Activated CD8-positive, alpha-beta memory T cell treated with anti-CD3 and anti-CD28 coated beads for 24 hours (primary cell): ENCODE measurements around the gene AKAP13.
A peak's percentile ranks its signal among the peaks of the same experiment; 100 is the strongest.
"Not testable (repeated sequence)": the region's sequence is repeated elsewhere in the genome, so short reads cannot be mapped to it uniquely, and the experiment has no call there.

Source experiments
- DNase-seq: peaks from one replicate; pipeline ENCODE4 v3.0.0-alpha.2; 2020

AKAP13 gene

DNA sequence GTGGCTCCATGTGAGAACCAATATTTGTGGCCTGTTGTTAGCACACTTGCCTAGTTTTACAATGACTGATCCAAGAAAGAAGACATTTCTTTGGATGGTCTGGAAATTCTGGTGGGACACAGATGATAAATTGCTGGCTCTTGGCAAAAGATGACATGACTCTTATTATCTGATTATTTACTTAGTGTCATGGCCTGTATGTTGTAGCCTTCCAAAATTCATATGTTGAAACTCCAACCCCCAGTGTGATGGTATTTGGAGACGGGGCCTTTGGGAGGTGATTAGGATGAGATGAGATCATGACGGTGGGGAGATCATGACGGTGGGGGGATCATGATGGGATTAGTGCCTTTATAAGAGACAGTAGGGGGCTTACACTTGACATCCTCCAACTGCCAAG is 30.0 kb upstream of the AKAP13 start:
- DNase-seq: no peak

DNA sequence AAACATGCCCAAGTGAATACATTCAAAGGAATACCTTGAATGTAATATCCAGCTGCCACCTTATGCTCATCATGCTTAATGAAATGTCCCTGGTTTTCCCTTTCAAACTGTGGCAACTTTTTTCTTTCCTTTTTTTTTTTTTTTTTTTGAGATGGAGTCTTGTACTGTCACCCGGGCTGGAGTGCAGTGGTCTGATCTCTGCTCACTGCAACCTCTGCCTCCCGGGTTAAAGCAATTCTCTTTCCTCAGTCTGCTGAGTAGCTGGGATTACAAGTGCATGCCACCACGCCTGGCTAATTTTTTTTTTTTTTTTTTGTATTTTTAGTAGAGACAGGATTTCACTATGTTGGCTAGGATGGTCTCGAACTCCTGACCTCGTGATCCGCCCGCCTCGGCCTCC is 28.9 kb upstream of the AKAP13 start:
- DNase-seq: not testable (repeated sequence)

DNA sequence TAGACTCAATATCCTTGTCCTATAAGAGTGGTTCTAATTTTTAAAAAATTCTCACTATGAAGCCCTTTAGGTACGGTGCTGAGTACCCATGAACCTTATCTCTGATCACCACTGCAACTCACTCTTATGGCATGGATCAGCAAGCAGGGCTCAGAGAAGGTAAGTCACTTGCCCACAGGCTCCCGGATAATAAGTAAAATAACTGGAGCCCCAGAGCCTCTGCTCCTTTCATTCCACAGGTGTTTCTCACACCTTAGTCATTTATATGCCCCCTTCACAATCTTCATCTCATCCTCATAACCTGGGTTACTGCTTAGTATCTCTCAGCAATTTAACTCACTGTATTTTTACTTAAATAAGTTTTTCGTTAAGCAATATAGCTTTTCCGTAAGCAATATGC is 28.4 kb upstream of the AKAP13 start:
- no peak for DNase-seq

DNA sequence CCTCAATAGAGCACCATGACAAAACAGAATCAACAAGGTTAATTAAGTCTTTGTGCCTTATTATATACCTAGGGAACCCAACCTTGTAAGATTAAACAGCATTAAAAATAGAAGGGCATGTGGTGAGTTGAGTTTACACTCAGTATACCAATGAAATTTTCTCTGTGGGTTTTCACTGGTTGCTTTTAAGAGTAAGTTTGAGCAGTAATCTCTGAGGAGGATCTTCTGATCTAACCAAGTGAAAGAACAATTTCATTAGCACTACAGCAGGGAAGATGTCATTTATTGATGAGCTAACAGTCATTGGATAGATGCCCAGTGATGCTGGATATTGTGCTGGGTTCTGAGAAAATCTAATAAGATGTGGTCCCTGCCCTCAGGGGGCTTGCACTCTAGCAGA is 26.9 kb upstream of the AKAP13 start:
- no peak for DNase-seq

DNA sequence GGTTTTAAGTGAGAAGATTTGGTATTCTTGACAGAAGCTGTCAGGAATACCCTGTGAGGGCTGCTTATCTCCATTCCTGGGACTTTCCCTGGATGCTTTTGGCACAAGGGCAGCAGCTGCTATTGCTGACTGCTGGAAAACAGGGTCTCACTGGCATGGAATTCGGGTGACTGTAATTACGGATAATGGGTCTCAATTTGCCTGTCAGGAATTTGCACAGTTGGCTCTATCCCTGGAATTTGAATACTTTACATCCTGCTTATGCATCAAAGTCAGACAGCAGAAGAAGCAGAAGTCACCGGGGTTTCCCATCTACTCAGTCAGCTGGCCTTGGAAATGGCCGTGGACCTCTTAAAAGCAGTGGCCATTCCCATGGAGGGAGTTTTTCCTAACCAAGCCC is 25.9 kb upstream of the AKAP13 start:
- DNase-seq: no peak

DNA sequence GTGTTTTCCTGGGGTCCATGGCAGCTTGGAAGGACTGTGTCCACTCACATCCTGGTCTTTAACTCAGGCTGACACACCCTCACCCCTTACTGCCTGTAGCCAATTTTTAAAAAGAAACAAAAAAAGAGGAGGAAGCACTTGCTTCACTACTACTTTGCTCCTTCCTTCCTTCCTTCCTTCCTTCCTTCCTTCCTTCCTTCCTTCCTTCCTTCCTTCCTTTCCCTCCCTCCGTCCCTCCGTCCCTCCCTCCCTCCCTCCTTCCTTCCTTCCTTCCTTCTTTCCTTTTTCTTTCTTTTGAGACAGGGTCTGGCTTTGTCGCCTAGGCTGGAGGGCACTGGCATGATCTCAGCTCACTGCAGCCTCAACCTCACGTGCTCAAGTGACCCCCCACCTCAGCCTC is 25.5 kb upstream of the AKAP13 start:
- DNase-seq: no peak

DNA sequence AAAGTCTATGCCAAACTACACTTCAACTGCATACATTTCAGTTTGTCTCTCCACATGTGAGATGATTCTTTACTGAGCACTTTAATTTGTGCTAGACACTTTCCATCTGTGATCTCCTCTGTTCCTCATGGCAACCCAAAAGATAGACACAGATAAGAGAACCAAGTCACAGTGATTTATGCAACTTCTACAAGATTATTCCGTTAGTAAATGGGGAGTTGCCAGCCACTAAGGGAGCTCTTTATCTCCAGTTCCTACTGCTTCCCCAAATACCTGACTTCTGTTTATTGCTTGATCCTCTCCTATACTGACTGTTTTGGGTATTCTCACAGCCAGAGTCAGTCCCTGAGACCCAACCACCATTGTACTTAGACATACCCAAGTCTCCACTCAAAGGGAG is 24.1 kb upstream of the AKAP13 start:
- DNase-seq: no peak

DNA sequence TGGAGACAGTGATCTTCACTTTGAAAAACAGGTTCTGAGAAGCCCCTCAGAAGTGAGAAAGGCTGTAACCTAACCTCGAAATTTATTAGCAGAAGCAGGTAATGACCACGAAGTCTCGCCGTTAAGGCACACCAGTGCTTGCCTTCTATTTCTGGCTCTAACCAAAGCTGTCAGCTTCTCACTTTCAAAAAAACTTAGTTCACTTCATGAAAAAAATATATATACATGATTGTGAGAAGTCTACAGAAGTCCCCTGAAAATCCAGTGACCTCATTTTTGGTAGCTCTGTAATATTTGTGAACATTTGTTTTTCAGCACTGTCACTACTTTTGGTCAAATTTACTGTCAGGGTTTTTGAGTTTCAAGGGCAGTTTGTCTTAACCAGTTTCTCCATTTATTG is 19.1 kb upstream of the AKAP13 start:
- no peak for DNase-seq

DNA sequence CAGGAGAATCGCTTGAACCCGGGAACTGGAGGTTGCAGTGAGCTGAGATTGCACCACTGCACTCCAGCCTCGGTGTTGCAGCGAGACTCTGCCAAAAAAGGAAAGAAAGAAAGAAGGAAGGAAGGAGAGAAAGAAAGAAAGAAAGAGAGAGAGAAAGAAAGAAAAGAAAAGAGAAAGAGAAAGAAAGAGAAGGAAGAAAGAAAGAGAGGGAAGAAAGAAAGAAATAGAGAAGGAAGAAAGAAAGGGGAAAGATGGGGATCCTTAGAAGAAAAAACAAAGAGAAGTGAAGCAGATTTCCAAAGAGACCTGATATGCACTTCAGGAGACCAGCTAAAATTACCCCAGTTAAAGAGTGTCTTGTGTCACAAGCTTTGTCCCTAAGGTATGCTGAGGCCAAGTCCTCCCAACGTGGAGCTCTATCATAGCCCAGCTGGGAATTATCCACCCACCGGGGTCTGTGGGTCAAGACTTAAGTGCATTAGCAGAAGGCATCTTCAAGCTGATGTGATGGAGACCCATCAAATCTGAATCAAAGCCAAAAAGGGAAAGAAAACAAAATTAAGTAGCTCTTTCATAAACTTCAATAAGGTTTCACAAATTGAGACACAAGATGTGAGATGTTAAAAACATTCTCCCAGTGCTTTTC is 17.8 kb upstream of the AKAP13 start:
- no peak for DNase-seq

DNA sequence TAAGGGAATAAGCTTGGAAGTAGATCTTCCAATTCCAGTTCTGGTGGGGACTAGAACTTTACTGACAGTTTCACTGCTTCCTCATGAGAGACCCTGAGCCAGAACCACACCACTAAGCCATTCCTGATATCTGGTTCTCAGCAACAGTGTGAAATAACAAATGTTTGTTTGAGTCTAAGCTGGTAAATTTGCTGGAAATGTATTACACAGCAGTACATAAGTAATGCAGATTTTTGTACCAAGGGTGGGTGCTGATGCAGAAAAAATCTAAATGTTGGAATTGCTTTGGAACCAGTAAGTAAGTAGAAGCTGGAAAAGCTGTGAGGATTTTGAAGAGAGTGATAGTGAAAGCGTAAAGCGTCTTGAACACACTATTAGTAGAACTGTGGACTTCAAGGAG is 14.4 kb upstream of the AKAP13 start:
- DNase-seq: no peak

DNA sequence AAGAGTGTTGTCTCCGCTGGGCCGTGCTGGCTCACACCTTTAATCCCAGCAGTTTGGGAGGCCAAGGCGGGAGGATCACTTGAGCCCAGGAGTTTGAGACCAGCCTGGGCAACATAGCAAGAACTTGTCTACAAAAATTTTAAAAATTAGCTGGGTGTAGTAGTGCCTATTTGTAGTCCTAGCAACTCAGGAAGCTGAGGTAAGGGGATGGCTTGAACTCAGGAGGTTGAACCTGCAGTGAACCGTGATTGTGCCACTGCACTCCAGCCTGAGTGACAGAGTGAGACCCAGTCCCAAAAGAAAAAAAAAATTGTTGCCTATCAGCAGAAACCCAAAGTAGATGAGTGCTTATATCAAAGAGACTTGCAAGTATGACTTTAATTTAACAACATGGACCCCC is 12.7 kb upstream of the AKAP13 start:
- DNase-seq: no peak

DNA sequence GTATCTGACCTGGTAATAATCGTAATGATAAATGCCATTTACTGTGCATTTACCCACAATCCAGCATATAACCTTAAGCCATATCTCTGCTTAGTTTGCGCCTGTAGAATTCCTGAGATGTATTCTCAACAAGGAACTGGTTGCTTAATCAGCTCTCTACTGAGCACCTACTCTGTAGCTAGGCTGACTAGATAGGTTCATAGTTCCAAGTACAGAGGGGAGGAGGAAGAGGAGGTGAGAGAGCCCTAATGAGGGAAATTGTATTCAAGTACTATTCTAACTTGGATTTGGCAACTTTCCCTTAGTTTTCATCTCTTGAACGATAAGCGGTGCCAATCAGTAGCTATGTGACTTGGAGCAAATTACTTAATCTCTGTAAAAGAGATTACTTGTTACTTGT is 5.6 kb upstream of the AKAP13 start:
- no peak for DNase-seq

DNA sequence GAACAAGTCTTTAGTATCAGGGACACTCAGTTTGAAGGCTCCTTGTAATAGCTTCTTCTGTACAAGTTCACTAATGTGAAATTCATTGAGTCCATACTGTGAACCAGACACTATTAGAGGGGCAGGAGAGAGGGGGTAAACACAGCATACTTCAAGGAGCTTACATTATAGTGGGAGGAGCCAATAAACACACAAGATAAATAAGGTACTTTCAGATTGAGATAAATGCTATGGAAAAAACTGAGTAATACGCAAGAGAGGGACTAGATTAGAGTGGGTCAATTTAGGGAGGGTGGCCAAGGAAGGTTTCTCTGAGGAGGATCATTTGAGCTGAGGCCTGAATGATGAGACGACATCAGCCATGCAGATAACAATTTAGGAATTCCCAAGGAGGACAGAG is 3.1 kb upstream of the AKAP13 start:
- DNase-seq: no peak

DNA sequence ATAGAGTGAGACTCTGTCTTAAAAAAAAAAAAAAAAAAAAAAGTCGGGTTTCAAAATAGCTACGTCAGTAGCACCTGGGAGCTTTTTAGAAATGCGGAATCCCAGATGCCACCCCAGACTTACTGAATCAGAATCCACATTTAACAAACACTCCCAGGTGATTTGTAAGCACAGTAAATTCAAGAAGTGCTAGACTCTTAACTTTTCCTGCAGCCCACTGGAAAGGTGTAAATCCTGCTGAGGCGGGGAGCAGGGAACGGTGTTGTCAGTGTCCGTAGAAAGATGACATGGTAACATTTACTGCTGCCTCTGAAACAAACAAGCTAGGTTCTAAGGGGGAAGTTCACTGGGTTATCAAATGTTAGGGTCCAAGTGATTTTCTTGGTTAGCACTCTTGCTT is 2.4 kb upstream of the AKAP13 start:
- no peak for DNase-seq

DNA sequence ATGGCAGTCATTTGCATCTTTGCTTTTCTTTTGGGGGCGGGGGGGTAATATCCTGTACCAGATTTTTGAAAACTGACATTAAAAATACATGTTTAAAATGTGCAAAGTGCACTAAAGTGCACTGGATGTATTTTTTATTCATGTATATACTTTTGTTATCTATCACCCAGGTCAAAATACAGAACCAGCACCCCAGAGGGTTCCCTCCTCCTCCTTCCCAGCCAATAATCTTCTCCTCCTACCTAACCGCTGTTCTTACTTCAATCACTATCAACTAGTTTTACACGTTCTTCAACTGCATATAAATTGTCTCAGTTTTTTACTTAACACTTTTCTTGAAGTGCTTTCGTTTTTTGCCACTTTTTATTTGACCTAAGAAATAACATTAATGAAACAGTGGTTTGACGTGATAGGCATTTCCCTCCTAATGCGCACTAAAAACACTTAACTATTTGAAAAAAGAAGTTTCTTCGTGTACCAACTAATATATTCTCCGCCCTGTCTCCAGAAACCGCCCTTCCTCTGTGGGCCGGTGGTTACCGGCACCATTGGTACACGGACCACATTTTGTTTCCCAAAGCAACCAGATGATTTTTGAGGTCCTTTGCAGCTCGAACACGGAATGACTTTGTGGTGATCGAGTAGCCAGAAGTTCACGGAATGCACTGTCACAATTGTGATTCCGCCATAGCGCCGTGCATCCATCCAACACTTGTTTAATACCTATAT is 836 bp upstream of the AKAP13 start:
- DNase-seq: no peak

DNA sequence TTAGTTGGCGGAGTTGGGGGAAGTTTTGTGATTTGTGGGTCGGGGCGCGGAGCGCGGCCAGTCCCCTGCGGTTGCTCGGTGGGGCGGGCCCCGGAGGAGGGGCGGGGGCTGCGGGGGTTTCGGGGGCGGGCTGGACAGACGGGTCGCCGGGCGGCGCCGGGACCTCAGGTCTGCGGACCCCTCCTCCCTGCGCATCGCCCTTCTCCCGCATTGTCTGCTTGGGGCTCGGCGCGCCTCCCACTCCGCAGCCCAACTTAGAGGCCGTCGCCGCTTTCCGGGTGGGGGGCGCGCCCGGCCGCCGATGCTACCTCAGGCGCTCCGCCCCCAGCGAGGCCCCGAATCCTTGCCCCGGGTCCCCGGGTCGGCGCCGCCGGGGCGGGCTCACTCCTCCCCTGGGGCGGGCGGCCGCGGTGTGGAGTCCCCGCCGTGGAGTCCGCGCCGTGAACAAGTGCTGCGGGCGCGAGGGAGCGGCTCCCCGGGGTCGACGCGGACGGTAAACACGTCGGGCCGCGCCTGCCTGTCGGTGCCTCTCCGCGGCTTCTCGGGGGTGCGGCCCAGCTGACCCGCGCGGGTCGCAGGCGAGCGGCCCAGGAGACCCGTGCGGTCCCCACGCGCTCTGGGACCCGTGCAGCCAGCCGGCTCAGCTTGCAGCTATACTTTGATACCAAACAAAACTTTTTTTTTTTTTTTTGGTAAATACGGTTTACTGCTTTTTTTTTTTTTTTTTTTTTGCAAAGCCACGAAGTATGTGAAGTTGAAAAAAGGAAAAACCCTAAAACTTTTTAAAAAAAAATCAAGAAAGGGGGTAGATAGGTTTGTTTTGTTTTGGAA is 624 bp downstream of the AKAP13 start:
- peak; percentile 83 for DNase-seq

DNA sequence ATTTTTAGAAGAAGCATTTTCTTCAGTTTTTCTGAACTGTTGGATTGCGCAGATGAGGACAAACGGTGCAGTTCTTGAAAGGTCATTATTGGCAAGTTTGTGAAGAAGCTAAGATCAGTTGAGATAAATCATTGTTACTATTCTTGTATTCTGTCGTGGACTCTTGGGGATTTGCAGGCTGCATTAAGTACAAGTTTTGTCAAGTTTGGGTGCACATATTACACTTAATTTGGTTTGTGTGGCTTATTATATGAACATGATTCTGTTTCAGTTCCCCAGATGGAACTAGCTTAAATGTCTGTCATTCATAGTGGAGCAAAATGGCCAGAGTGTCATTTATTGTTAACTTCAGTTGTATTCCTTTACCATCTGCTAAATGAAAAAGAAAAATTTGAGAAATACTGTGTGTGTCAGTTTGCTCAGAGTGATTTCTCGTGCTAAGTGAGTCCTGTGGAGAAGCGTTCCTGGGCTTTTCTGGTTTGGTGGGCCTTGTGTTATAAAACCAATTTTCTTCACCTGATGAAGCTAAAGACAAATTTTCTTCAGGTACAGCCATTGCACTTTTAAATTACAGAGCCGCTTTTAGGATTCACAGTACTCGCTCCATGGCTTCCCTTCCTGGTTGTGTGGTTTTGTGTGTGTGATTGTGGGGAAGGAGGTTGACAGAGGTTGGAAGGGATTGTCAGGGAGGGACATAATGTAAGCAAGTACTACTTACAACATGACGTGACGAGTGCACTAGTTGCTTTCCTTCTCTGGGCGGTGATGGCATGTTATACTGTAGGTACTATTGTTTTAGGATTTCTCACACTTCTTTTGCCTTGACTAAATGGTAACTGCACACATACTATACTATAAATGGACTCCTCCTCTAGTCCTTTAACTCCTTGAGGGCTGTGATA is 1.7 kb downstream of the AKAP13 start:
- no peak for DNase-seq

DNA sequence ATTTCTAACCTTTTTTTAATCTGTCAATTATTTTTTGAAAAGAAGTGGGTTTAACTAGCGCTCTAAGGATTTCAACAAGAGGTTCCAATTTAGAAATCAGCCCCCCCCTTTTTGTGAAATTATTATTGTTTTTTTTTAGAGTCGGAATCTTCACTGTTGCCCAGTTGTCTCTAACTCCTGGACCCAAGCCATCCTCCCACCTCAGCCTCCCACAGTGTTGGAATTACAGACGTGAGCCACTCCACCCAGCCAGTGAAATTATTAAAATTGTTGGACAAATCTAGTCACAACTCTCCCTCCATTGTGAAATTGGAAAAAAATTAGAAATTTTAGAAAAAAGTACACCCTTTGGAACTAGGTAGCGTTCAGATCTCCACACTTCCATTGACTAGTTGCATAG is 2.5 kb downstream of the AKAP13 start:
- DNase-seq: no peak

DNA sequence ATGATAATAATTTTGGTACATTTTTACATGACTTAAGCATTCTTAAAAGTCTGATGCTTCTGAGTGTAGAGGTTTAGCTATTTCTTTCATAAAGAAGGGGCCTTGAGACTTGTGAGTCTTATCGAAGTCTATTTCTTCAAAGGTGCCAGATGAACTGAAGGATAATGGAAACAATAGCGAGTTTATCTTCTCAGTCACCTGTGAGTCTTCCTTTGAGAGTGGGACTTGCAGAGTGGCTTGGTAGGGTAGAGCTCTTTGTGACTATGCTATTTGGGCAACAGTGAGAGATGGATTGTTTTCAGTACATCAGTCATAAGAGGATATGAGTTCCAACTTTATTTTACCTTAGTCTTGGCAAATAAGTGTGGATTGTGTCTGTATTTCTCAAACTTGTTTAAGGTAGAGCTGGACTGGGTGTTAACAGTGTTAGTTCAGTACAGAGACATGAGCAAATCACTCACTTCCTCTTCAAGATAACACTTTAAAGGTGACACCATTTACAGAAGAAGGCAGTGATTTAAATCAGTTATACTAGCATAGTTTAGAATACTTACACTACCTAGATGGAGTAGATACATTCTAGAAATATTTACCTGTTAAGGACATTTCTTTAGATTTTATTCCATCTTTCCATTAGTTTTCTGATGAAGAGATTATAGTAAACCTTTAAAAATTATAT is 3.2 kb downstream of the AKAP13 start:
- DNase-seq: no peak

DNA sequence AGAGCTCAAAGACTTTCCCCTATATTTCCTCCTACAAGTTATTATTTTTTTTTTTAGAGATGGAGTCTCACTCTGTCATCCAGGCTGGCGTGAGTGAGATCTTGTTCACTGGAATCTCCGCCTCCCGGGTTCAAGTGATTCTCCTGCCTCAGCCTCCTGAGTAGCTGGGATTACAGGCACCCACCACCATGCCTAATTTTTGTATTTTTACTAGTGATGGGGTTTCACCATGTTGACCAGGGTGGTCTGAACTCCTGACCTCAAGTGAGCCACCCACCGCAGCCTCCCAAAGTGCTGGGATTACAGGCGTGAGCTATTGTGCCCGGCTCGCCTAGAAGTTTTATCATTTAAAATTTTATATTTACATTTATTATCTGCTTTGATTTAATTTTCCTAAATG is 5.9 kb downstream of the AKAP13 start:
- no peak for DNase-seq

DNA sequence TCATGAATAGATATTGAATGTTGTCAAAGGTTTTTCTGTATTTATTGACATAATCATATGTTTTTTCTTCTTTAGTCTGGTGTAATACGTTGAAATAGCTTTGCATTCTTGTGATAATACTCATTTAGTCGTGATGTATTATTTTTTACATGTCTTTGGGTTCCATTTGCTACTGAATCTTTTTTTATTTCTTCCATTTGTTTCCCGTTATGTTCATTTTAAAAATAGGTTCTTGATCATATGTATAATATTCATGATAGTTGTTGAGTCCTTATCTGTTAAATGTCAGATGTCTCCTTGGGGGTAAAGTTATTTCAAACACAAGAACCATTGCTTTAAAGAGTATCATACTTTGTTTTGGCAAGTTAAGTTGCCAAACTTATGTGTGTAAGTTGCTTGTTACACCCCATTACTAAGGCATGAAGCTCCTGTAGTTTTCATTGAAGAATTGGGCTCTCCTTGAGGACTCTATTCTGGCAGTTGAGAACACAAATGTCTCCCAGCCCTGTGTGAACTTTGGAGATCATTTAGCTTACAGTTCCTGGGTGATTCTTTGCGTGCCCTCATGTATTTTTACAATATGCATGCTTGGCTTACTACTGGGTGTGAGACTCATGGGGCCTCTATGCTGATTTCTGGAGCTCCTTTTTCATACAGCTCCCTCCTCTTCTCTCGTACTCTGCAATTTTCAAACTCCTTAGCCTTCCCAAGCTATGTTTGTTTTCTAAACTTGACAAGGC is 8.3 kb downstream of the AKAP13 start:
- DNase-seq: no peak

DNA sequence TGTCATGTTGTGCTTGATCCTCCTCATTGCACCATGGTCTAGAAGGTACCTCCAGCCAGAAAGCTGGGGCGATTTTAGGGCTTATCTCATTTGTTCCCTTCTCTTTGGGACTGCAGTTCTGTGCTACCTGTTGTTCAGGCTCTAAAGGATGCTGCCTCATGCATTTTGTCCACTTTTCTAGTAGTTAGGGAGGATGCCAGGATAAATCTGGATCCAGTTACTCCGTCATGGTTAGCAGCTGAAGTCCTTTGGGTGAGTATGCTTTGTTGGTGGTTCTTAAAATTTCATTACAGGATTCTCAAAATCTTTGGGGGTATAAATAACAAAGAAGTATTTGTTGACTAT is 8.9 kb downstream of the AKAP13 start:
- DNase-seq: no peak
